ENCODE results near the gene OR6B1. TPM values are rescaled to one million over a fixed set of nuclear protein-coding genes. Genes with fewer than 3 reads are reported as not detected.

The OR6B1 gene
- not detected for total RNA-seq
- not detected for polyA plus RNA-seq
- long read RNA-seq, donor 1 = 0 reads
- long read RNA-seq, donor 2 = 0 reads
- long read RNA-seq, donor 3 = 0 reads
- long read RNA-seq, donor 4 = 0 reads
- long read RNA-seq, donor 5 = 0 reads
- long read RNA-seq, donor 6 = 0 reads
- long read RNA-seq, donor 7 = 0 reads
- long read RNA-seq, donor 8 = 0 reads
- long read RNA-seq, donor 9 = 0 reads
- long read RNA-seq, donor 10 = 0 reads

DNA sequence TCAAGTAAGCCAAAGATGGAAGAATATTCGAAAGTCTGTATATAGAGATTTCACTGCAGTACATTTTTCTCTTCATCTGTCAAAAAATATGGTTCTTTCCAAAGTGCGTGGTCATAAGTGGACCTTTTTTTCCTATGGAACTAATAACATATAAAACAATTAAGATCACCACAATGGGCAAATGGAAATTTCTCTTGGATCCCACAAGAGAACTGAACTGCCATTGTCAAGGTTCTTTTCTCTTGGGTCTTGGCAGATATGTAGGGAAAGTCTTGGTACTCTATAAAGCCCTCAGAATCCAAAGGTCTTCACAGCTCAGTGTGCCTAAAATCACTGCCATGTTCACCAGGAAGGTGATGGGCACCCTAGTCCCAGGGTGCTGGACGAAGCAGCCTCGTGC lies at the start of gene OR6B1:
Gene OR6B1, plus strand, starts transcription at position 301 of the 400 bp plus-strand sequence. CDS start 3,677 bp downstream, outside the sequence.
- Histone ChIP-seq H3K36me3 (ENCODE audit: control insufficient read depth in 2 of 2, insufficient read depth in 2 of 2, low read length in 1 of 2) (no peaks in the 10 kb centered on the region), H3K4me1 (ENCODE audit: control insufficient read depth in 2 of 2, insufficient read depth in 2 of 2, low read length in 2 of 2) (no peaks in the 10 kb centered on the region)

DNA sequence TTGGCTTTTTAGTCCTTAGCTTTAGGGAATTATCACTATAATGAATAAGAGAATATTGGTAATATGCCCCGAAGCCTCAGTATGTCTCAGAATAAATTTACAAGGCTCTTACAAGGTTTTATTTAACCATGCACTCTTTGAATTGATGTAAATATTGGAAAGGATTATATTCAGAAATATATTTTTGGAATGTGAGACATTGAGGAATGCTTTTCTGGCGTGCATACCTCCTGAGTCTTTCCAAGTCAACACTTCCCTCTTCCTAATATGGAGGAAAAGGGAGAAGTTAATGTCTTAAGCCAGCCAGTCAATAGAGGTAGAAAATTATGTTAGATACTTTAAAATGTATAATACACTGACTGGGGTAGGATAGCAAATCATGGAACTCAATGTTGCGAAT lies 46.7 kb upstream of the OR6B1 start:
- Histone ChIP-seq H3K27me3 (ENCODE audit: control insufficient read depth in 2 of 2, insufficient read depth in 1 of 2, low read length in 1 of 2) (no peaks in the 10 kb centered on the region), H3K9me3 (ENCODE audit: control insufficient read depth in 2 of 2, insufficient read depth in 1 of 2, low read length in 1 of 2) (peaks cover 0 to 2% of the 10 kb centered on the region in 2 donors), H3K36me3 (ENCODE audit: control insufficient read depth in 2 of 2, insufficient read depth in 2 of 2, low read length in 1 of 2) (no peaks in the 10 kb centered on the region), H3K4me1 (ENCODE audit: control insufficient read depth in 2 of 2, insufficient read depth in 2 of 2, low read length in 2 of 2) (no peaks in the 10 kb centered on the region), H3K27ac (ENCODE audit: low read depth in 1 of 2, low read length in 1 of 2) (no peak overlapping the region), H3K4me3 (ENCODE audit: low read length in 2 of 2) (no peak overlapping the region)
- no peak for DNase-seq (ENCODE audit: low read depth in 6 of 9, low spot score in 9 of 9)
- 93% methylated on average over 3 of the region's 3 CpGs for WGBS

More for the DNA sequence above, at the start of gene OR6B1:
- Histone ChIP-seq H3K4me3 (ENCODE audit: low read length in 2 of 2) (no peak within 1 kb of the TSS), H3K27me3 (ENCODE audit: control insufficient read depth in 2 of 2, insufficient read depth in 1 of 2, low read length in 1 of 2) (no peaks in the 10 kb centered on the region), H3K27ac (ENCODE audit: low read depth in 1 of 2, low read length in 1 of 2) (no peak within 1 kb of the TSS), H3K9me3 (ENCODE audit: control insufficient read depth in 2 of 2, insufficient read depth in 1 of 2, low read length in 1 of 2) (no peaks in the 10 kb centered on the region)
- no peak for DNase-seq (ENCODE audit: low read depth in 6 of 9, low spot score in 9 of 9)
- WGBS = 95% methylated on average over 4 of the region's 4 CpGs

DNA sequence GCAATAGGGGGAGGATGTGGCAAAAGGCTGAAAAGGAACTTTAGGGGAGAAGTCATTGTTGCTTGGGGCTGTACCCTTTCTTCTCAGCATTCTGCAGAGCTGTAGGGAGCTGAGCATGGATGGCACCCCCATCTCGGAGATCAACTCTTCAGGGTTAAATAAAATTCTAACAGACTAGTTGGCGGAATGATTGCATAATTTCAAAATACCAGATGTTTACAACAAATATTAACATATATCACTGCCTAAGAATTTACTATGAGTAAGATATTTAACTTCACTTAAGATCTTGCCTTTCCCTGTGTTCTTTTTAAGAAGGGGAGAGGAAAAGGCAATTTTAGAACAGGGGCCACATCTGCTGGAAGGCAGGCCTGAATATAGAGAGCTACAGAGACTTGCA lies 46.0 kb upstream of the OR6B1 start:
- Histone ChIP-seq H3K27ac (ENCODE audit: low read depth in 1 of 2, low read length in 1 of 2) (no peak overlapping the region), H3K27me3 (ENCODE audit: control insufficient read depth in 2 of 2, insufficient read depth in 1 of 2, low read length in 1 of 2) (no peaks in the 10 kb centered on the region), H3K36me3 (ENCODE audit: control insufficient read depth in 2 of 2, insufficient read depth in 2 of 2, low read length in 1 of 2) (no peaks in the 10 kb centered on the region), H3K4me3 (ENCODE audit: low read length in 2 of 2) (no peak overlapping the region), H3K9me3 (ENCODE audit: control insufficient read depth in 2 of 2, insufficient read depth in 1 of 2, low read length in 1 of 2) (peaks cover 0 to 2% of the 10 kb centered on the region in 2 donors), H3K4me1 (ENCODE audit: control insufficient read depth in 2 of 2, insufficient read depth in 2 of 2, low read length in 2 of 2) (no peaks in the 10 kb centered on the region)
- no peak for DNase-seq (ENCODE audit: low read depth in 6 of 9, low spot score in 9 of 9)
- WGBS = 95% methylated on average over 2 of the region's 2 CpGs

DNA sequence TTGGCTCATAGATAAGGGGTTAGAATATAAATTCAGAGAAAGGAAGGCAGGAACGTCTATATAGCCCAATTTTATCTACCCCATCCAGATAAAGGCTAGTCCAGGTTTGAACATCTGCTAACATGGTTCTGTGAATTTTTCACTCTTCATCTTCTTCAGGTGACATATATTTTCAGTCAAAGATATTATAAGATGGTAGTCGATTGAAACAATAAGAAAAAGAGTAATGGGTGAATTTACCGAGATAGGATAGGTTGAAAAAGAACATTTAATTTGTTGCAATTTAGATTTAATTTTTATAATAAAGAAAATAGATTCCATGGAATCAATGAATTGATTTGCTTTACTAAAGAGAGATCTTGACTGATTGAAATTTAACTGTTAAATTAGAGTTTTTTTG lies 45.6 kb upstream of the OR6B1 start, which contains the start of gene OR2F1:
Gene OR2F1, plus strand, starts transcription at position 301 of the 400 bp plus-strand sequence. CDS start 5,127 bp downstream, outside the sequence.
- H3K36me3 ChIP-seq (ENCODE audit: control insufficient read depth in 2 of 2, insufficient read depth in 2 of 2, low read length in 1 of 2) = no peaks in the 10 kb centered on the region
- H3K27ac ChIP-seq (ENCODE audit: low read depth in 1 of 2, low read length in 1 of 2) = no peak within 1 kb of the TSS
- no peaks in the 10 kb centered on the region for H3K27me3 ChIP-seq (ENCODE audit: control insufficient read depth in 2 of 2, insufficient read depth in 1 of 2, low read length in 1 of 2)
- no peak within 1 kb of the TSS for H3K4me3 ChIP-seq (ENCODE audit: low read length in 2 of 2)
- 95% methylated on average over 3 of the region's 3 CpGs for WGBS
- DNase-seq (ENCODE audit: low read depth in 6 of 9, low spot score in 9 of 9) = no peak
- no peaks in the 10 kb centered on the region for H3K4me1 ChIP-seq (ENCODE audit: control insufficient read depth in 2 of 2, insufficient read depth in 2 of 2, low read length in 2 of 2)
- peaks cover 0 to 2% of the 10 kb centered on the region in 2 donors for H3K9me3 ChIP-seq (ENCODE audit: control insufficient read depth in 2 of 2, insufficient read depth in 1 of 2, low read length in 1 of 2)

DNA sequence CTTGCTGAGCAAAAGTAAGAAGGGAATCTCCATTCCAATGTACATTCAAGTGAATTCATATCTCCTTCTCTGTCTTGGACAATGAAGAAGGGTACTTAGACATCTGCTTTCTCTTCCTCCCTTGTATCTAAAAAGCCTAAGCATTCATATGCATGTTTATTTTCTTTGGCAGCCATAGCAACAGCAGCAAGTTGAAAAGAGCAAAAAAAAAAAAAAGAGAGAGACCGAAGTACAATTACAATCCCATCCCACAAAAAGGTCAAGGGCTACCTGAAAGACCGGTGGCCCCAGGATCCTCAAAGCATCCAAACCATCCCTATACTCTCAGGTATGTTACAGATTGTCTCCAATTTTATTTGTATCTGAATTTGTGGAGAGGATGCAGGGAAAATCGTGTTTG lies 41.3 kb upstream of the OR6B1 start:
- Histone ChIP-seq H3K9me3 (ENCODE audit: control insufficient read depth in 2 of 2, insufficient read depth in 1 of 2, low read length in 1 of 2) (no peaks in the 10 kb centered on the region), H3K4me1 (ENCODE audit: control insufficient read depth in 2 of 2, insufficient read depth in 2 of 2, low read length in 2 of 2) (no peaks in the 10 kb centered on the region), H3K36me3 (ENCODE audit: control insufficient read depth in 2 of 2, insufficient read depth in 2 of 2, low read length in 1 of 2) (no peaks in the 10 kb centered on the region), H3K4me3 (ENCODE audit: low read length in 2 of 2) (no peak overlapping the region), H3K27me3 (ENCODE audit: control insufficient read depth in 2 of 2, insufficient read depth in 1 of 2, low read length in 1 of 2) (no peaks in the 10 kb centered on the region), H3K27ac (ENCODE audit: low read depth in 1 of 2, low read length in 1 of 2) (no peak overlapping the region)
- no peak for DNase-seq (ENCODE audit: low read depth in 6 of 9, low spot score in 9 of 9)
- 86% methylated on average over 3 of the region's 3 CpGs for WGBS

DNA sequence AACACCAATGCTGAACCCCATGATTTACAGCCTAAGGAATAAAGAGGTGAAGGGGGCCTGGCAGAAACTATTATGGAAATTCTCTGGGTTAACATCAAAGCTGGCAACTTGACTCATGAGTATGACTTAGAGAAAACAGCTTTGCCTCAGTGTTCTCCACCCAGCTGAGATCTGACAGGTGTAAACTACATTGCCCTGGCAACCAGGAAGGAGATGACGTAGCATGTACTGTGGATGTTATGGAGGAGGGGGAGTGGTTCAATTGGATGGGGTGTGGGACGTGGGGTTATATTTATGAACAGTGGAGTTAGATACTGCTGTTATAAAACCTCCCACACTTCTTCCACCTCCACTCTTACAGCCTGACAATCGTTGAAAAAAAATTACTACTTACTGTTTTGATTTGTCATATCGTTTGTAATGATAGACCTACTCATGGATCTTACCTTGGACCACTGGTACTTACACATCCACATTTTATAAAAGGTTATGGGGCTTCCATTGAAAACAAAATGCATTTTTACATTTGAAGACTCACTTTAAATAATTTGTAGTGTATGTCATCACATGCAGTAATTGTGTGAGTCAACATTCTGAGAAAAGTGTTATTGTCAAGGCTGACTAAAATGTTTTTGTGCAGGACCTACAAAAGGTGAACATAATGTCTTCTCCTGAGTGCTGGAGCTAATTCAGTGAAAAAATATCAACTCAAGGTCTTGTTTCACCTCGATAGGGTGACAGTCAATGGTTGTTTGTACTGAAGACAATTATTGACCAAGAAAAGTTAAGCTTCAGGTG lies 39.1 kb upstream of the OR6B1 start:
- H3K4me3 ChIP-seq (ENCODE audit: low read length in 2 of 2) = no peak overlapping the region
- no peaks in the 10 kb centered on the region for H3K27me3 ChIP-seq (ENCODE audit: control insufficient read depth in 2 of 2, insufficient read depth in 1 of 2, low read length in 1 of 2)
- H3K4me1 ChIP-seq (ENCODE audit: control insufficient read depth in 2 of 2, insufficient read depth in 2 of 2, low read length in 2 of 2) = no peaks in the 10 kb centered on the region
- WGBS = 87% methylated on average over 5 of the region's 5 CpGs
- H3K36me3 ChIP-seq (ENCODE audit: control insufficient read depth in 2 of 2, insufficient read depth in 2 of 2, low read length in 1 of 2) = no peaks in the 10 kb centered on the region
- no peaks in the 10 kb centered on the region for H3K9me3 ChIP-seq (ENCODE audit: control insufficient read depth in 2 of 2, insufficient read depth in 1 of 2, low read length in 1 of 2)
- DNase-seq (ENCODE audit: low read depth in 6 of 9, low spot score in 9 of 9) = no peak
- no peak overlapping the region for H3K27ac ChIP-seq (ENCODE audit: low read depth in 1 of 2, low read length in 1 of 2)

DNA sequence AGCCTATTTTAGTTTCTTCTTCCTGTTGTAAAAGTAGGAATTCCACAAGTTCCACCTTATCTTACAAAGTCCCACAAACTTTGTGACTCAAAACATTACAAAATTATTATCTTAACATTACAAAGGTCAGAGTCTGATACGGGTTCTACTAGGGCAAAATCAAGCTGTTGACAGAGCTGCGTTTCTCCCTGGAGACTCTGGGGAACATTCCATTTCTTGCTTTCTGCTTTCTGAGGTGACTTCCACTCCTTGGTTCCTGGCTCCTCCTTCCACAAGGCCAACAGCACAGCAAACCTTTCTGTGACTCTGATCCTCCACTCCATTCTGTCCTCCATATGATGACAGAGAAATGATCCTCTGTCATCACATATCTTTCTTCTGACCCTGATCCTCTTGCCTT lies 34.8 kb upstream of the OR6B1 start:
- 94% methylated on average over 2 of the region's 2 CpGs for WGBS
- Histone ChIP-seq H3K9me3 (ENCODE audit: control insufficient read depth in 2 of 2, insufficient read depth in 1 of 2, low read length in 1 of 2) (no peaks in the 10 kb centered on the region), H3K27ac (ENCODE audit: low read depth in 1 of 2, low read length in 1 of 2) (no peak overlapping the region), H3K36me3 (ENCODE audit: control insufficient read depth in 2 of 2, insufficient read depth in 2 of 2, low read length in 1 of 2) (no peaks in the 10 kb centered on the region), H3K27me3 (ENCODE audit: control insufficient read depth in 2 of 2, insufficient read depth in 1 of 2, low read length in 1 of 2) (no peaks in the 10 kb centered on the region), H3K4me3 (ENCODE audit: low read length in 2 of 2) (no peak overlapping the region), H3K4me1 (ENCODE audit: control insufficient read depth in 2 of 2, insufficient read depth in 2 of 2, low read length in 2 of 2) (no peaks in the 10 kb centered on the region)
- no peak for DNase-seq (ENCODE audit: low read depth in 6 of 9, low spot score in 9 of 9)

DNA sequence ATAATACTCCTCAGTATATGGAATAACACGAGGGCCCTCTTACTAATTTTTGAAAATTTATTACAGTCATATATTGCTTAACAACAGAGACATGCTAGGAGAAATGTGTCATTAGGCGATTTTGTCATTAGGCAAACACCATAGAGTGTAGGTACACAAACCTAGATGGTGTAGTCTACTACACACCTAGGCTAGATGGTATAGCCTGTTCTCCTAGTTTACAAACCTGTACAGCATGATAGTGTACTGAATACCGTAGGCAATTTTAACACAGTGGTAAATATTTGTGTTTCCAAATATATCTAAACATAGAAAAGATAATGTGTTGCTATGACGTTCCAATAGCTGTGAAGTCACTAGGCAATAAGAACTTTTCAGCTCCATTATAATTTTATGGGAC lies 32.7 kb upstream of the OR6B1 start:
- no peak for DNase-seq (ENCODE audit: low read depth in 6 of 9, low spot score in 9 of 9)
- no peak overlapping the region for H3K27ac ChIP-seq (ENCODE audit: low read depth in 1 of 2, low read length in 1 of 2)
- H3K27me3 ChIP-seq (ENCODE audit: control insufficient read depth in 2 of 2, insufficient read depth in 1 of 2, low read length in 1 of 2) = no peaks in the 10 kb centered on the region
- WGBS = 92% methylated on average over 4 of the region's 4 CpGs
- no peaks in the 10 kb centered on the region for H3K36me3 ChIP-seq (ENCODE audit: control insufficient read depth in 2 of 2, insufficient read depth in 2 of 2, low read length in 1 of 2)
- no peak overlapping the region for H3K4me3 ChIP-seq (ENCODE audit: low read length in 2 of 2)
- H3K4me1 ChIP-seq (ENCODE audit: control insufficient read depth in 2 of 2, insufficient read depth in 2 of 2, low read length in 2 of 2) = no peaks in the 10 kb centered on the region
- H3K9me3 ChIP-seq (ENCODE audit: control insufficient read depth in 2 of 2, insufficient read depth in 1 of 2, low read length in 1 of 2) = no peaks in the 10 kb centered on the region

DNA sequence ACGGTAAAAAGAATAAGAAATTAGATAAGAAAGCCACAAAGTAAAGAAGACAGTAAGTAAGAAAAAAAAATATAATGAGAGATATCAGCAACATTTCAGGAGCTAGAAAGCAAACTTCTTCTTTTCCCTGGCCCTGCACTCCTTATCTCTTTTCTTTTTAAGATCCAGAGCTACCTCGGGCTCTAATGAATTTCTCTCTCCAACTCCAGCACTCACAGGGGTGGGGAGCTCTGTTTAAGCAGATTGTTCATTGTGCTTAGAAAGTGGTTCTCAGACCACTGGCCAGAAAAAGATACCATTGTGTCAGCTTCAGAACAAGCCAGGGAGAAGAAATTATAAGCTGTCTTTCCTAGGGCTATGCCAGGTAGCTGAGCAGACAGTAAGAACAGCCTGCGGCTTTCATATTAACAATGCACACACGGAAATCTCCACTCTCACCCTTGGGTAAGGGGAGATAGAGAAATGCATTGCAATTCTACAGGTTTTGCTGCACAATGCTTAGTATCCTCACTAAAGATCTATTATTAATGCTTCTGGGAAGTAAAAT lies 26.2 kb upstream of the OR6B1 start:
- H3K9me3 ChIP-seq (ENCODE audit: control insufficient read depth in 2 of 2, insufficient read depth in 1 of 2, low read length in 1 of 2) = no peaks in the 10 kb centered on the region
- WGBS = 84% methylated on average over 4 of the region's 4 CpGs
- H3K27ac ChIP-seq (ENCODE audit: low read depth in 1 of 2, low read length in 1 of 2) = no peak overlapping the region
- no peaks in the 10 kb centered on the region for H3K27me3 ChIP-seq (ENCODE audit: control insufficient read depth in 2 of 2, insufficient read depth in 1 of 2, low read length in 1 of 2)
- H3K4me1 ChIP-seq (ENCODE audit: control insufficient read depth in 2 of 2, insufficient read depth in 2 of 2, low read length in 2 of 2) = no peaks in the 10 kb centered on the region
- DNase-seq (ENCODE audit: low read depth in 6 of 9, low spot score in 9 of 9) = no peak
- H3K4me3 ChIP-seq (ENCODE audit: low read length in 2 of 2) = no peak overlapping the region
- H3K36me3 ChIP-seq (ENCODE audit: control insufficient read depth in 2 of 2, insufficient read depth in 2 of 2, low read length in 1 of 2) = no peaks in the 10 kb centered on the region
